ENCODE measurements around the gene ZNF837.

ZNF837 gene

GRCh38 chr19:58385891-58386575 is 5.2 kb upstream of the ZNF837 start:
- H2AFZ ChIP-seq (ENCODE audit: low read depth, low read length) = peak overlapping the region; percentile 84
- peaks cover 62% of the 10 kb centered on the region for H3K79me2 ChIP-seq (ENCODE audit: insufficient read depth, low read length)

GRCh38 chr19:58385313-58385890 is 4.6 kb upstream of the ZNF837 start:
- Histone ChIP-seq H4K20me1 (ENCODE audit: insufficient read depth, low read length) (peaks cover 20% of the 10 kb centered on the region), H2AFZ (ENCODE audit: low read depth, low read length) (peak overlapping the region; percentile 84), H3K4me1 (ENCODE audit: insufficient read depth, low read length) (peaks cover 49% of the 10 kb centered on the region), H3K79me2 (ENCODE audit: insufficient read depth, low read length) (peaks cover 57% of the 10 kb centered on the region), H3K9ac (ENCODE audit: low read depth, low read length) (peak overlapping the region; percentile 99), H3K4me2 (ENCODE audit: insufficient read depth, low read length) (peak overlapping the region; percentile 92), H3K4me3 (ENCODE audit: low read depth in 1 of 2, low read length in 2 of 2) (peak overlapping the region in 1 of 2 experiments; percentile 92; a peak in 3 of 4 replicates), H3K36me3 (ENCODE audit: insufficient read depth, low read length) (peaks cover 26% of the 10 kb centered on the region), H3K27ac (ENCODE audit: low read length) (peak overlapping the region; percentile 97), H3K27me3 (ENCODE audit: insufficient read depth, low read length, poor library complexity) (no peaks in the 10 kb centered on the region), H3K9me3 (ENCODE audit: insufficient read depth, low read length, severe bottlenecking) (no peaks in the 10 kb centered on the region)
- TF ChIP-seq CTCF (IDR thresholded peaks at IDR 0.05; ENCODE audit: borderline replicate concordance, extremely low read depth, low read length, poor library complexity, severe bottlenecking) (no peak), EZH2 (IDR thresholded peaks at IDR 0.05; ENCODE audit: borderline replicate concordance, low read depth, low read length, severe bottlenecking) (no peak)
- no peak for ATAC-seq (ENCODE audit: insufficient read depth, low read depth)
- no peak for DNase-seq

More at GRCh38 chr19:58385891-58386575, 5.2 kb upstream of the ZNF837 start:
- Histone ChIP-seq H3K9me3 (ENCODE audit: insufficient read depth, low read length, severe bottlenecking) (no peaks in the 10 kb centered on the region), H3K4me3 (ENCODE audit: low read depth in 1 of 2, low read length in 2 of 2) (peak overlapping the region; percentile 75 to 92), H3K9ac (ENCODE audit: low read depth, low read length) (peak overlapping the region; percentile 99), H4K20me1 (ENCODE audit: insufficient read depth, low read length) (peaks cover 26% of the 10 kb centered on the region), H3K36me3 (ENCODE audit: insufficient read depth, low read length) (peaks cover 33% of the 10 kb centered on the region), H3K27me3 (ENCODE audit: insufficient read depth, low read length, poor library complexity) (no peaks in the 10 kb centered on the region), H3K4me2 (ENCODE audit: insufficient read depth, low read length) (peak overlapping the region; percentile 92), H3K4me1 (ENCODE audit: insufficient read depth, low read length) (peaks cover 55% of the 10 kb centered on the region), H3K27ac (ENCODE audit: low read length) (peak overlapping the region; percentile 97)
- DNase-seq (peak; percentile 40), ATAC-seq (ENCODE audit: insufficient read depth, low read depth) (no peak; the same call in 1 of the 3 replicates)
- TF ChIP-seq EZH2 (IDR thresholded peaks at IDR 0.05; ENCODE audit: borderline replicate concordance, low read depth, low read length, severe bottlenecking) = no peak
- TF ChIP-seq CTCF (IDR thresholded peaks at IDR 0.05; ENCODE audit: borderline replicate concordance, extremely low read depth, low read length, poor library complexity, severe bottlenecking) = no peak

DNA sequence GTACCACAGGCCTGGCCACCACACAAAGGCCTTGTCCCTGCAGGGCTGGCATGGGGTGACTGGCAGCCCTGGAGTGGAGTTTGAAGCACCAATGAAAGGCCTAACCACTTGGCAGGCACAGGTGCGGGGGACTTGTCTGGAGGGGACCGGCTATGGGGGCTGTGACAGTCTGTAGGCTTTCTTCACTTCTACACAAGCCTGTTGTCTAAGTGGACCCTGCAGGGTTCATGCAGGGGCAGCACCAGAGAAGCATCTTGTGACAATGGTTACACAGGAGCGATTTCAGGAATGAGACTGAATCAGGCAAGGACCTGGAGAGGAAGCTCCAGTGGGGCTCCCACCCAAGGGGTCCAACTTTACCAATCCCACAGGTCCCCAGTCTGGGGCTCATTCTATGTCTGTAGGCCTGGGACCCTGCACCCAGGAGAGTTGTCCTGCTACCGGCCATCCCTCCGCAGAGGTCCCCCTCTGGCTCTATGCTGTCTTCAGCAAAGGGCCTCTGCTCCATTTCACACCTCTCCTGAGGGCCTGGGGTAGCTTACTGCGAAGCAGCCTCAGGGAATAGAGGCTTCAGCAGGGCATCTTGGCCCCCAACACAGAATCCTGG is 2.3 kb upstream of the ZNF837 start:
- Histone ChIP-seq H3K4me3 (ENCODE audit: low read depth in 1 of 2, low read length in 2 of 2) (no peak overlapping the region), H3K4me2 (ENCODE audit: insufficient read depth, low read length) (no peak overlapping the region)
- TF ChIP-seq EZH2 (IDR thresholded peaks at IDR 0.05; ENCODE audit: borderline replicate concordance, low read depth, low read length, severe bottlenecking) (no peak), CTCF (IDR thresholded peaks at IDR 0.05; ENCODE audit: borderline replicate concordance, extremely low read depth, low read length, poor library complexity, severe bottlenecking) (no peak)

More for the DNA sequence above, 2.3 kb upstream of the ZNF837 start:
- Histone ChIP-seq H3K9me3 (ENCODE audit: insufficient read depth, low read length, severe bottlenecking) (no peaks in the 10 kb centered on the region), H3K79me2 (ENCODE audit: insufficient read depth, low read length) (peaks cover 52% of the 10 kb centered on the region), H2AFZ (ENCODE audit: low read depth, low read length) (no peak overlapping the region), H3K9ac (ENCODE audit: low read depth, low read length) (0 out of 2 replicates have a peak overlapping the region, but pooled peaks have one; percentile 4), H3K27me3 (ENCODE audit: insufficient read depth, low read length, poor library complexity) (no peaks in the 10 kb centered on the region), H3K4me1 (ENCODE audit: insufficient read depth, low read length) (peaks cover 45% of the 10 kb centered on the region), H4K20me1 (ENCODE audit: insufficient read depth, low read length) (peaks cover 12% of the 10 kb centered on the region), H3K36me3 (ENCODE audit: insufficient read depth, low read length) (peaks cover 7% of the 10 kb centered on the region), H3K27ac (ENCODE audit: low read length) (no peak overlapping the region)
- DNase-seq (no peak), ATAC-seq (ENCODE audit: insufficient read depth, low read depth) (no peak)

Data from DND-41 (cell line).